ENCODE measurements around the gene MUL1. TPM values are rescaled to one million over a fixed set of nuclear protein-coding genes. Genes with fewer than 3 reads are reported as not detected.

MUL1 gene
- total RNA-seq, 1 donor from 2014 or later = 19.9 TPM

DNA sequence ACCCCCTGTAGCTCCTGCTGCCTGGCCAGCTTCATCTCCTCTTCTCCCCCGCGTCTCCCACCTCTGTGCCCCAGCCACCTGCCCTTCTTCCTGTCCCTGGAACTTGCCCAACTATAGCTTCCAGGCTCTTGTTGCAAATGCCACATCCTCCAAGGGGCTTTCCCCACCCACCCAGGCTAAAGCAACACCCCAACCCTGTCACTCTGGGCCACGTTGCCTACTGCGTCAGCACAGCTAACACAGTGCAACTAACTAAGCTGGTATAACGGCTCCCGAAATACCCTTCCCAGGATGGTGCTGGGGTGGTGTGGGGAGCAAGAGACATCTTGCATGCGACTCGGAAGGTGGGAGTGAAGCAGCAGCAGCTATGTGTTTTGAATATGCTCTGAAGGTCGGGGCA is 41.7 kb downstream of the MUL1 start:
- Histone ChIP-seq H3K36me3 (no peaks in the 10 kb centered on the region), H3K4me1 (no peaks in the 10 kb centered on the region), H3K27ac (no peak overlapping the region), H3K27me3 (no peaks in the 10 kb centered on the region), H3K4me3 (no peak overlapping the region), H3K9me3 (no peaks in the 10 kb centered on the region)
- intact Hi-C loops (cut with DNase I) = no loop called here
- no peak for TF ChIP-seq POLR2AphosphoS5 (IDR thresholded peaks at IDR 0.05; ENCODE audit: insufficient read depth in 1 of 2, low read depth in 1 of 2)
- TF ChIP-seq POLR2A (IDR thresholded peaks at IDR 0.05) = no peak
- TF ChIP-seq, protein P1, sequence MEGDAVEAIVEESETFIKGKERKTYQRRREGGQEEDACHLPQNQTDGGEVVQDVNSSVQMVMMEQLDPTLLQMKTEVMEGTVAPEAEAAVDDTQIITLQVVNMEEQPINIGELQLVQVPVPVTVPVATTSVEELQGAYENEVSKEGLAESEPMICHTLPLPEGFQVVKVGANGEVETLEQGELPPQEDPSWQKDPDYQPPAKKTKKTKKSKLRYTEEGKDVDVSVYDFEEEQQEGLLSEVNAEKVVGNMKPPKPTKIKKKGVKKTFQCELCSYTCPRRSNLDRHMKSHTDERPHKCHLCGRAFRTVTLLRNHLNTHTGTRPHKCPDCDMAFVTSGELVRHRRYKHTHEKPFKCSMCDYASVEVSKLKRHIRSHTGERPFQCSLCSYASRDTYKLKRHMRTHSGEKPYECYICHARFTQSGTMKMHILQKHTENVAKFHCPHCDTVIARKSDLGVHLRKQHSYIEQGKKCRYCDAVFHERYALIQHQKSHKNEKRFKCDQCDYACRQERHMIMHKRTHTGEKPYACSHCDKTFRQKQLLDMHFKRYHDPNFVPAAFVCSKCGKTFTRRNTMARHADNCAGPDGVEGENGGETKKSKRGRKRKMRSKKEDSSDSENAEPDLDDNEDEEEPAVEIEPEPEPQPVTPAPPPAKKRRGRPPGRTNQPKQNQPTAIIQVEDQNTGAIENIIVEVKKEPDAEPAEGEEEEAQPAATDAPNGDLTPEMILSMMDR (IDR thresholded peaks at IDR 0.05) = no peak
- no peak for DNase-seq (ENCODE audit: extremely low spot score in 2 of 2)

DNA sequence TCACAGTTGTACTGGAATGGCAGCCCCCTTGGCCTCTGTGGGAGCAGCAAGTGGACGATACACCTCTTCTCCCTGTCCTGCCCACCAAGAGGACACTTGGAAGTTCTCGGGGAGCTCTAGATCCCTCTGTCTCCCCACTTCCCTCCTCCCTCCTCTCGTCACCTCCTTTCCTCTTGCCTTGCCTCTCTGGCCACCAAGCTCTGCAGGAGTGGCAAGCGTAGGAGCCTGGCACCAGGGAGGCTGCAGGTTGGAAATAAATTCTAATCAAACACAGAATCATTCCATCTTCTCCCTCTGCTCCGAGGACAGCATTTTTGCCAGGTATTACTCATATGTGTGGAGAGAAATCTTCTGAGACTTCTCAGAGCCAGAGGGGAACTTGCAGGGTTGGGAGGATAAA is 42.8 kb downstream of the MUL1 start:
- Histone ChIP-seq H3K27me3 (no peaks in the 10 kb centered on the region), H3K27ac (no peak overlapping the region), H3K9me3 (no peaks in the 10 kb centered on the region), H3K4me3 (no peak overlapping the region), H3K36me3 (no peaks in the 10 kb centered on the region), H3K4me1 (no peaks in the 10 kb centered on the region)
- intact Hi-C loops (cut with DNase I) = no loop called here
- TF ChIP-seq, protein P1 (IDR thresholded peaks at IDR 0.05) = no peak
- no peak for TF ChIP-seq POLR2A (IDR thresholded peaks at IDR 0.05)
- no peak for TF ChIP-seq POLR2AphosphoS5 (IDR thresholded peaks at IDR 0.05; ENCODE audit: insufficient read depth in 1 of 2, low read depth in 1 of 2)
- no peak for DNase-seq (ENCODE audit: extremely low spot score in 2 of 2)

DNA sequence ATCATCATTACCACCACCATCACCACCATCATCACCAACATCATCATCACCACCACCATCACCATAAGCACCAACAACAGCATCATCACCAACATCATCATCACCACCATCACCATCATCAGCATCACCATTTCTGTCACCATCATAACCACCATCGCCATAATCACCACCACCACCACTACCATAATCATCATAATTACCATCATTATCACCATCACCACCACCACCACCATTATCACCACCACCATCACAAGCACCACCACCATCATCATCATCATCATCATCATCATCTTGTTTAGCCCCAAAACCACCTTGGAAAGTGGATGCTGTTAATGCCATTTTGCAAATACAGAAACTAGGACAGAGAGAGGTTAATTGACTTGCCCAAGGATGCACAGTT is 44.4 kb downstream of the MUL1 start:
- intact Hi-C loops (cut with DNase I) = loop anchor here (5.0 kb wide), 1 partner anchor 1366 kb away; no protein-coding TSS in a partner anchor
- Histone ChIP-seq H3K9me3 (no peaks in the 10 kb centered on the region), H3K27ac (no peak overlapping the region), H3K36me3 (no peaks in the 10 kb centered on the region), H3K4me3 (no peak overlapping the region), H3K27me3 (no peaks in the 10 kb centered on the region), H3K4me1 (no peaks in the 10 kb centered on the region)
- no peak for DNase-seq (ENCODE audit: extremely low spot score in 2 of 2)
- TF ChIP-seq POLR2A (IDR thresholded peaks at IDR 0.05) (no peak), POLR2AphosphoS5 (IDR thresholded peaks at IDR 0.05; ENCODE audit: insufficient read depth in 1 of 2, low read depth in 1 of 2) (no peak)

DNA sequence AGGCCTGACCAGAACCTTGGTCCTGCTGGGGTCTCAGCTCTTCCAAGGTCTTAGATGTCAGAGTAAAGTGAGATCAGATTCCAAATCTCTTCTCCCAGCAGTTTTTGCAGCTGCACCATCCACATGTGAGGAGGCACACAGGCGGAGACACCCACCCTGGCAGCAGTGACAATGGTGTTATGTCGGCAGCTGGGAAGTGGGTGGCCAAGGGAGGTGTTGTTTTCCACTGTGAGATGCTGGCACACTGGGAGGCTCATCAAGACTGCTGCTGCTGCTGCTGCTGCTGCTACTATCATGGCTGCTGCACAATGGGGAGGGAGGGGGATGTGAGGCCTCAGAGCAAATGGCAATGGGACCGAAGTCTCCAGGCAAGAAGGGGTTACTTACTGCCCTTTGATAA is 45.6 kb downstream of the MUL1 start:
- Histone ChIP-seq H3K9me3 (no peaks in the 10 kb centered on the region), H3K27me3 (no peaks in the 10 kb centered on the region), H3K4me3 (no peak overlapping the region), H3K4me1 (no peaks in the 10 kb centered on the region), H3K27ac (no peak overlapping the region), H3K36me3 (no peaks in the 10 kb centered on the region)
- DNase-seq (ENCODE audit: extremely low spot score in 2 of 2) = no peak
- TF ChIP-seq, protein P1 (IDR thresholded peaks at IDR 0.05) = no peak
- intact Hi-C loops (cut with DNase I) = loop anchor here (5.0 kb wide), 1 partner anchor 1365 kb away; no protein-coding TSS in a partner anchor

DNA sequence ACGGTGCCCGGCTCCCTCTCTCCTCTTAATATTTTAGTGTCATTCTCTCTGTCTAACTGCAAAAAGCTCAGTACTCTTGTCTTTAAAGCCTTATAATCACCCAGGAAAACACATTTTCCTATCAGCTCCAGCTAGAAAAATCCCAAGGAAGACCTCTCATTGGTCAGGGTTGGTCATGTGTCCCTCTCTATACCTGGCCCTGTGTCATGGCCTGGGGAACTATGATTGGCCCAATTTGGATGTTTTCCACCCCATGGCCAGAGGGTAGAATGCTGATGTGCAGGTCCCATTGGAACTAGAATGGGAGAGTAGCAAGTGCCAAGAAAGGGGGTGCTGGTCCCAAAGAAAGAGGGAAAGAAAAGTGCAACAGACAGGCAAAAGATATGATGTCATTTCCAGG is 49.2 kb downstream of the MUL1 start:
- H3K36me3 ChIP-seq = no peaks in the 10 kb centered on the region
- TF ChIP-seq, protein P1 (IDR thresholded peaks at IDR 0.05) = no peak
- no peak for TF ChIP-seq POLR2AphosphoS5 (IDR thresholded peaks at IDR 0.05; ENCODE audit: insufficient read depth in 1 of 2, low read depth in 1 of 2)
- no peak for TF ChIP-seq POLR2A (IDR thresholded peaks at IDR 0.05)
- intact Hi-C loops (cut with DNase I) = no loop called here

DNA sequence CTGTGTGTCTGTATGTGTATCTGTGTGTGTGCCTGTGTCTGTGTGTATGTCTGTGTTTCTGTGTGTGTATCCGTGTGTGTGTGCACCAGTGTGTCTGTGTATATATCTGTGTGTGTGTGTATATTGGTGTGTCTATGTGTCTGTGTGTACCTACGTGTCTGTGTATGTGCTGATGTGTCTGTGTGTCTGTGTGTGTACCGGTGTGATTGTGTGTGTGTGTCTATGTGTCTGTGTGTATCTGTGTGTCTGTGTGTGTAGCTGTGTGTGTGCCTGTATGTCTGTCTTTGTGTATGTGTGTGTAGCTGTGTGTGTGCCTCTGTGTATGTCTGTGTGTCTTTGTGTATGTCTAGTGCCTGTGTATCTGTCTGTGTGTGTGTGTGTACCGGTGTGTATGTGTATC is 53.9 kb downstream of the MUL1 start:
- no peaks in the 10 kb centered on the region for H3K4me1 ChIP-seq
- intact Hi-C loops (cut with DNase I) = no loop called here
- TF ChIP-seq POLR2A (IDR thresholded peaks at IDR 0.05) (no peak), POLR2AphosphoS5 (IDR thresholded peaks at IDR 0.05; ENCODE audit: insufficient read depth in 1 of 2, low read depth in 1 of 2) (no peak)
- TF ChIP-seq, protein P1 (IDR thresholded peaks at IDR 0.05) = no peak
- no peaks in the 10 kb centered on the region for H3K27me3 ChIP-seq
- no peak overlapping the region for H3K4me3 ChIP-seq
- no peaks in the 10 kb centered on the region for H3K36me3 ChIP-seq
- DNase-seq (ENCODE audit: extremely low spot score in 2 of 2) = no peak
- no peak overlapping the region for H3K27ac ChIP-seq
- H3K9me3 ChIP-seq = no peaks in the 10 kb centered on the region

More for the DNA sequence above, 49.2 kb downstream of the MUL1 start:
- Histone ChIP-seq H3K4me3 (no peak overlapping the region), H3K4me1 (no peaks in the 10 kb centered on the region), H3K27me3 (no peaks in the 10 kb centered on the region), H3K27ac (no peak overlapping the region), H3K9me3 (no peaks in the 10 kb centered on the region)
- DNase-seq (ENCODE audit: extremely low spot score in 2 of 2) = no peak
